ENCODE results near the gene NFXL1.
"Not testable (repeated sequence)": the region's sequence is repeated elsewhere in the genome, so short reads cannot be mapped to it uniquely, and the experiment has no call there.

NFXL1 gene

GRCh38 chr4:47914220-47914925, at the start of gene NFXL1:
Gene NFXL1, minus strand, starts transcription at chr4:47914583. Its CDS starts 380 bp downstream, at chr4:47914203.
- peak; percentile 86 for DNase-seq

GRCh38 chr4:47954677-47955076, 40.3 kb upstream of the NFXL1 start:
- no peak for DNase-seq

GRCh38 chr4:47954245-47954644, 39.9 kb upstream of the NFXL1 start:
- no peak for DNase-seq

DNA sequence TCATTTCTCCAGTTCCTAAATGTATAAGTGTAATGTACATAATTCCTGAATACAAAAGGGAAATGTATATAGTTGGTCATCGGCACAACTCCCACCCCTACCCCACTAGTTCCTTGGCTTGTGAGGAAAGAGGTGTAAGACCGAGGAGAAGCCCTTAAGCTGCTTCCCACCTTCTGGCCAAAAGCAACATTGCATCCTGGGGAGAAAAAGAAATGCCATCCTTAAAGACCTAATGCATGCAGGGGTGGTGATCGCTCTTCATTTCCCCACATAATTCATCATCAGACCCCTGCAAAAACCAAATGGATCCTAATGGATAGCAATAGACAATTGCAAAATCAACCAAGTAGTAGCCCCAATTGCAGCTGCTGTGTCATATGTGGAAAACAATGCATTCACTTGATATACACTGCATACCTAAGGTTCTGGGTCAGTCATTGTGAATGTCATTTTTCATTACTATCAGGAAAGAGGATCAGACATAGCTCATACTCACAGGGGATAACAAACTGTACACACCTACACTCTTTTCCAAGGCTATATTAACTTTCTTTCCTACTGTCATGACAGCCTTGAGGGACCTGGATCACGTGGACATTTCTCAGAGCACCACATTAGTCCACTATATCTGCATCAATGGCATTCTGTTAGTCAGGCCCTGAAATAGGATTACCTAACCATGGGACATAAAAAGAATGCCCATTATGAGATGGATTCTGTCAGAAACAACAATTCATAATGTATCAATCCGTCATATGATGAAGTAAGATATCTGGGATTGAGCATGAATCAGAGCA, 31.7 kb upstream of the NFXL1 start:
- DNase-seq, result no peak

DNA sequence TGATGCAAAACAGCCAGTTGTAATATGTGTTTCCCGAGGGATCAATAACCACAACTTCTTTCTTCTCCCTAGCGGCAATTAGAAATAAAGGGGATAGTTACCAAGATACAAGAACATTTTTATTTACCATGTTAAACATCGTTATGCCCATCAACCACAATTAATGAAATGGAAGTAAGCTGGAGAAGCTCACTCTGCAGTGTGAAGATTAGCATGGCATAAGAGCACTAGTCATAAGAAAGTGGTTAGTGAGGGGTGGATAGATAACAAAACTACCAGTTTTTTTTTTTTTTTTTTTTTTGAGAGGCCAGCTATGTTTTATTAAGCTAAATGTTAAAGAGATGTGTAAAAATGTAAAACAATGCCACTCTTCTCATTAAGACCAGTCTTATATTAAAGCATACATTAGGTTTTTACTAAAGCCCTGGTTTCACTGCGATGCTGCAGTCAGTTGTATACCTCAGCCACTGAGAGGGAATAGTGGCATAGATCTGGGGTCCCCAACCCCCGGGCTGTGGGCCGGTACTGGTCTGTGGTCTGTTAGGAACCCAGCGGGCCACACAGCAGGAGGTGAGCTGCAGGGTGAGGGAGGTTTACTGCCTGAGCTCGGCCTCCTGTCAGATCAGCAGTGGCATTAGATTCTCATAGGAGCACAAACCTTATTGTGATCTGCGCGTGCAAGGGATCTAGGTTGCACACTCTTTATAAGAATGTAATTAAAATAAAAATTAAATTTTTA, 27.9 kb upstream of the NFXL1 start:
- no peak for DNase-seq

- no peak for DNase-seq
Measured at GRCh38 chr4:47939456-47939855, 25.1 kb upstream of the NFXL1 start.

GRCh38 chr4:47936336-47936735, 22.0 kb upstream of the NFXL1 start:
- DNase-seq, result no peak

- peak; percentile 6 for DNase-seq
Measured at GRCh38 chr4:47933840-47934239, 19.5 kb upstream of the NFXL1 start.

DNA sequence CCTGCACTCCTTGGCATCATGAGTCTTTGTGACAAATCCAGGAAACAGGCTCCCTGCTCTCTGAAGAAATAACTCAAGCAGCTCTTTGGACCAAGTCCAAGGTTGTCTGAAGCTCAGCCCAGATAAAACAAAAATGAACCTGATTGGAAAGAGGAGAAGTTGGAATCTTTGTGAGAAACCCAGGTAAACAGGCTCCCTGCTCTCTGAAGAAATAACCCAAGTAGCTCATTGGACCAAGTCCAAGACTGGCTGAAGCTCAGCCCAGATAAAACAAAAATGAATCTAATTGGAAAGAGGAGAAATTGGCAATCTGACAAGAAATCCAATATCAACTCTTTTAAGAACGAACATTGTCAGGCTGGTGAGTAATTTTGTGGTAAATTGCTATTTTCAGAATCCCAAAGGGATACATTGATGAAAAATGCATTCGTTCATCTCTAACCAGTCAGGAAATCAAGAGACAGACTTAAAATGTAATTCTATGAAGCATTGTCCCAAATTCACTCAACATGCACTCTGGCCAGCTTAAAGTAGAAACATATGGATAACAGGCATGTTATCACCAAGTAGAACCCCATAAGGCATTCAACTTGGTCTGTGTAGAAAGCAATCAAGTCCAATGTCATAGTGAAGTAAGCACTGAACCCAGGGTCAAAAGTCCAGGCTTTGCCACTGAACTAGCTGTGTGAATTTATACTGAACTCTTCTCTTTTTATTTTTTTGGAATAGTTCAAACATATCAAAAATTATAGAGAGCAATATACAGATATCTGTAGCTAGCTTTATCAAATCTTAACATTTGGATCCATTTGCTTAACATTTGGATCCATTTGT, 16.8 kb upstream of the NFXL1 start:
- DNase-seq, result no peak

- no peak for DNase-seq
Measured at GRCh38 chr4:47929682-47930201, 15.4 kb upstream of the NFXL1 start.

GRCh38 chr4:47926667-47927258, 12.4 kb upstream of the NFXL1 start:
- peak; percentile 1 for DNase-seq

DNA sequence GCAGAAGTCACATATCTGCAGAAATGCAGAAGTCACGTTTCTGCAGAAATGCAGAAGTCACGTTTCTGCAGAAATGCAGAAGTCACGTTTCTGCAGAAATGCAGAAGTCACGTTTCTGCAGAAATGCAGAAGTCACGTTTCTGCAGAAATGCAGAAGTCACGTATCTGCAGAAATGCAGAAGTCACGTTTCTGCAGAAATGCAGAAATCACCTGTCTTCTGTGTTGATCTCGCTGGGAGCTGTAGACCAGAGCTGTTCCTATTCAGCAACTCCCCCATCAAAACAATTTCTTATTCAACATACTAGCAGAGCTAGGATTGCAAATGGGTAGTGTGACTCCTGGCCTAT, 8.9 kb upstream of the NFXL1 start:
- DNase-seq, result not testable (repeated sequence)

DNA sequence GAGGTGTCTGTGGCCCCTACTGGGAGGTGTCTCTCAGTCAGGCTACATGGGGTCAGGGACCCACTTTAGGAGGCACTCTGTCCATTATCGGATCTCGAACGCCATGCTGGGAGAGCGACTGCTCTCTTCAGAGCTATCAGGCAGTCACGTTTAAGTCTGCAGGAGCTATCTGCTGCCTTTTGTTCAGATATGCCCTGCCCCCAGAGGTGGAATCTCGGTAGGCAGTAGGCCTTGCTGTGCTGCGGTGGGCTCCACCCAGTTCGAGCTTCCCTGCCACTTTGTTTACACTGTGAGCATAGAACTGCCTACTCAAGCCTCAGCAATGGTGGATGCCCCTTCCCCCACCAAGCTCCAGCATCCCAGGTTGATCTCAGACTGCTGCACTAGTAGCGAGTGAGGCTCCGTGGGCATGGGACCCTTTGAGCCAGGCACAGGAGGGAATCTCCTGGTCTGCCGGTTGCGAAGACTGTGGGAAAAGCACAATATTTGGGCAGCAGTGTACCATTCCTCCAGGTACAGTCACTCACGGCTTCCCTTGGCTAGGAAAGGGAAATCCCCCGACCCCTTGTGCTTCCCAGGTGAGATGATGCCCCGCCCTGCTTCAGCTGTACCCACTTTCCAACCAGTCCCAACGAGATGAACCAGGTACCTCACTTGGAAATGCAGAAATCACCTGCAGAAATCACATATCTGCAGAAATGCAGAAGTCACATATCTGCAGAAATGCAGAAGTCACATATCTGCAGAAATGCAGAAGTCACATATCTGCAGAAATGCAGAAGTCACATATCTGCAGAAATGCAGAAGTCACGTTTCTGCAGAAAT, 8.3 kb upstream of the NFXL1 start:
- not testable (repeated sequence) for DNase-seq

- DNase-seq, result not testable (repeated sequence)
Measured at GRCh38 chr4:47917163-47917562, 2.8 kb upstream of the NFXL1 start.

GRCh38 chr4:47915378-47915777, 995 bp upstream of the NFXL1 start:
- DNase-seq, result no peak

- no peak for DNase-seq
Measured at GRCh38 chr4:47914926-47915237, 499 bp upstream of the NFXL1 start.

- DNase-seq, result no peak
Measured at GRCh38 chr4:47913861-47914219, 543 bp downstream of the NFXL1 start.

DNA sequence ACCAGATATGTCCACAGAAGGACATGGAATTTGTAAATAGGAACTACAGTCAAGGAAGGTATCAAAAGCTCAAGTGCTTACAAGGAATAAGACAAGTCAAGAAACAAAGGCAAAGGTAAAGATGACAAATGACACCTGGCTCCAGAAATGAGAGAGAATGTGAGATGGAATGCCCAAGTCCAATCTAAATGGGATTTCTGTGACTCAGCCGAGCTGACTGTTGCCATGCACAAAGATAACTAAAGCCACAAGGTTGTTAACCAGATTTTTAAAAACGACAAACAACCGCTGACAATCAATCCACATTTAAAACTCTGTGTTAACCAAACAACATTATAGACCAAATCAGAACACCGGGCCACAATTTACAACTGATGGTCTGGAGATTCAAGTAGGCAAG, 1.1 kb downstream of the NFXL1 start:
- DNase-seq, result no peak

- no peak for DNase-seq
Measured at GRCh38 chr4:47907089-47907646, 7.2 kb downstream of the NFXL1 start.

- no peak for DNase-seq
Measured at GRCh38 chr4:47899639-47900038, 14.7 kb downstream of the NFXL1 start.

- DNase-seq, result peak; percentile 59
Measured at GRCh38 chr4:47891928-47892327, 22.5 kb downstream of the NFXL1 start.
